BJ (cell line): ENCODE results near the gene DR1. TPM values are rescaled to one million over a fixed set of nuclear protein-coding genes. Genes with fewer than 3 reads are reported as not detected.

Experiments used
- CTCF ChIA-PET: fragments of 350-600 bp; formaldehyde crosslinking; extraction: SDS; loops from one replicate; lab custom pipeline; 2021; ENCODE audit warnings: antibody characterized with exemption, inconsistent platforms; lab: Yijun Ruan, JAX
- POLR2A ChIA-PET: fragments of 300-600 bp; sonication (Branson Sonifier 250); formaldehyde crosslinking; extraction: SDS; loops from one replicate; lab custom pipeline; 2021; ENCODE audit warnings: antibody characterized with exemption; lab: Charles Lee
- DNase-seq: peaks from one replicate; pipeline ENCODE4 v3.0.0-alpha.2; 2011; ENCODE audit warnings: low read depth
- H3K27me3 ChIP-seq: 2 replicates; pipeline ENCODE4 v1.6.0; 2011; ENCODE audit warnings: low read length; ENCODE audit not compliant: control insufficient read depth, insufficient read depth
- H3K36me3 ChIP-seq: 2 replicates; pipeline ENCODE4 v1.5.1; 2011; ENCODE audit warnings: low read length; ENCODE audit not compliant: control insufficient read depth, insufficient read depth
- H3K4me3 ChIP-seq: 2 replicates; pipeline ENCODE4 v1.5.1; 2011; ENCODE audit warnings: low read depth, mild to moderate bottlenecking, control low read depth, low read length
- polyA plus RNA-seq: library from polyadenylated mRNA; depleted of rRNA; stranded (reverse); fragments of >200 nt; gene quantifications from 2 replicates; pipeline ENCODE4 v1.2.3, GENCODE V29; 2011
- TF ChIP-seq, protein P1 (sequence below): IDR thresholded peaks from 2 replicates; pipeline ENCODE4 v1.5.1; 2011; ENCODE audit warnings: low read depth, mild to moderate bottlenecking, control low read depth, inconsistent platforms, low read length, moderate library complexity; ENCODE audit not compliant: insufficient read depth

The DR1 gene
- polyA plus RNA-seq, 1 experiment, result 23.3 TPM

DNA sequence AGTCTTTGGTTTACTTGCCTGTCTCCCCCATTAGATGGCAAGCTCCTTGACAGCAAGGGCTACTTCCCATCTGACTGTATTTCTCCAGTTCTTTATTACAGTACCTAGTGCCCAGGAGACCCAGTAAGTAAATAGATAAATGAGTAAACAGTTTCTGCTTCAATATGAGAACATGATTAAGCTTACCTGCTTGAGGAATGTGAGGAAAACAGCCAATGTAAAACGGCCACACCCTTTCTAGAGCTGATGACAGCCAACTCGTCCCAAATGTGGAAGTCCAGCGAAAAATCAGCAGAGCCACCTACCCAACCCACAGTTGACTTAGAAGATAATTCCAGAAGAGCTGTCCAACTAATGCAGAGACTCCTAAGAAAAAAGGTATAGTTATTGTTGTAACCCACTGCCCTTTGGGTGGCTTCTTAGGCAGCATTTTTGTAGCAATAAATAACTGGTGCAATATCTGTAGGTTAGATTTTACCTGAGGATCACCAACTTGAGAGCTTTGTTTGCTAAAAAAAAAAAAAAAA lies 6.5 kb upstream of the DR1 start:
- TF ChIP-seq, protein P1, sequence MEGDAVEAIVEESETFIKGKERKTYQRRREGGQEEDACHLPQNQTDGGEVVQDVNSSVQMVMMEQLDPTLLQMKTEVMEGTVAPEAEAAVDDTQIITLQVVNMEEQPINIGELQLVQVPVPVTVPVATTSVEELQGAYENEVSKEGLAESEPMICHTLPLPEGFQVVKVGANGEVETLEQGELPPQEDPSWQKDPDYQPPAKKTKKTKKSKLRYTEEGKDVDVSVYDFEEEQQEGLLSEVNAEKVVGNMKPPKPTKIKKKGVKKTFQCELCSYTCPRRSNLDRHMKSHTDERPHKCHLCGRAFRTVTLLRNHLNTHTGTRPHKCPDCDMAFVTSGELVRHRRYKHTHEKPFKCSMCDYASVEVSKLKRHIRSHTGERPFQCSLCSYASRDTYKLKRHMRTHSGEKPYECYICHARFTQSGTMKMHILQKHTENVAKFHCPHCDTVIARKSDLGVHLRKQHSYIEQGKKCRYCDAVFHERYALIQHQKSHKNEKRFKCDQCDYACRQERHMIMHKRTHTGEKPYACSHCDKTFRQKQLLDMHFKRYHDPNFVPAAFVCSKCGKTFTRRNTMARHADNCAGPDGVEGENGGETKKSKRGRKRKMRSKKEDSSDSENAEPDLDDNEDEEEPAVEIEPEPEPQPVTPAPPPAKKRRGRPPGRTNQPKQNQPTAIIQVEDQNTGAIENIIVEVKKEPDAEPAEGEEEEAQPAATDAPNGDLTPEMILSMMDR, result no peak
- POLR2A ChIA-PET, result interaction anchor here (0.6 kb wide), 1 partner anchor 570 kb away, joined by 4 read pairs; the partner anchor contains the start of gene GCLM
- Histone ChIP-seq H3K36me3 (no peaks in the 10 kb centered on the region), H3K4me3 (no peak overlapping the region), H3K27me3 (no peaks in the 10 kb centered on the region)
- DNase-seq, result no peak
- CTCF ChIA-PET, result interaction anchor here (2.6 kb wide), 1 partner anchor 35 kb away, joined by 9 read pairs; no protein-coding TSS in a partner anchor

DNA sequence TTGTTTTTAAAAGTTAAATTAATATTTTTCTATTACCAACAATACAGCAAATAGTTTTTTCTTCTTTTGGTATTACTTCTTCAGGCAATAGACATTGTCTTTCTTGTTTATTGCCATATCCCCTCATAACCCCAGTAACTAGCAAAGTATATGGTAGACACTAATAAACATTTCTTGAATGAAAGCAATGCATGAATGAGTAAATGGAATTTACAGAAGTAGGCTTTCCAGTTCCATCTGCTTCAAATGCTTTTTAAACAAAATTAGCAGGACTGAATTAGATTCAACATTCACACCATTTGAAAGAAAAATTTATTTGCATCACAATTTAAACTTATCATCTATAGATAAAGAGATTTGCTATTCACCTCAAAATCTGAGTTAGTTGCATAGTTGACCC lies 5.6 kb upstream of the DR1 start:
- H3K36me3 ChIP-seq, result no peaks in the 10 kb centered on the region
- DNase-seq, result no peak
- TF ChIP-seq, protein P1, result no peak
- H3K4me3 ChIP-seq, result no peak overlapping the region
- POLR2A ChIA-PET, result no interaction called here
- no peaks in the 10 kb centered on the region for H3K27me3 ChIP-seq
- CTCF ChIA-PET, result no interaction called here

DNA sequence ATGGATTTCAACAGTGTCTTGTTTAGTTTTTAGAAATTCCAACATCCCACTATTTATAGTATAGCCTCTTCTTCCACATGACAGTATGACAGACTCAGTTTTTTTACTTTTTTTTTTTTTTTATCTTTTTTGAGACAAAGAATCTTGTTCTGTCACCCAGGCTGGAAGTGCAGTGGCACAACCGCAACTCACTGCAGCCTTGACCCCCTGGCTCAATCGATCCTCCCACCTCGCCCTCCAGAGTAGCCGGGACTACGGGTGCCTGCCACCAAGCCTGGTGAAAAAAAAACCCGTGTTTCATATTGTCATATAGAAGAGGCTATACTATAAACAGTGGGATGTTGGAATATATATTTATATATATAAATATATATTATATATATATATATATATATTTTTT lies 1.2 kb upstream of the DR1 start:
- DNase-seq, result no peak
- ChIA-PET CTCF (no interaction called here), POLR2A (no interaction called here)
- no peaks in the 10 kb centered on the region for H3K36me3 ChIP-seq
- no peaks in the 10 kb centered on the region for H3K27me3 ChIP-seq
- no peak overlapping the region for H3K4me3 ChIP-seq
- TF ChIP-seq, protein P1, result no peak

DNA sequence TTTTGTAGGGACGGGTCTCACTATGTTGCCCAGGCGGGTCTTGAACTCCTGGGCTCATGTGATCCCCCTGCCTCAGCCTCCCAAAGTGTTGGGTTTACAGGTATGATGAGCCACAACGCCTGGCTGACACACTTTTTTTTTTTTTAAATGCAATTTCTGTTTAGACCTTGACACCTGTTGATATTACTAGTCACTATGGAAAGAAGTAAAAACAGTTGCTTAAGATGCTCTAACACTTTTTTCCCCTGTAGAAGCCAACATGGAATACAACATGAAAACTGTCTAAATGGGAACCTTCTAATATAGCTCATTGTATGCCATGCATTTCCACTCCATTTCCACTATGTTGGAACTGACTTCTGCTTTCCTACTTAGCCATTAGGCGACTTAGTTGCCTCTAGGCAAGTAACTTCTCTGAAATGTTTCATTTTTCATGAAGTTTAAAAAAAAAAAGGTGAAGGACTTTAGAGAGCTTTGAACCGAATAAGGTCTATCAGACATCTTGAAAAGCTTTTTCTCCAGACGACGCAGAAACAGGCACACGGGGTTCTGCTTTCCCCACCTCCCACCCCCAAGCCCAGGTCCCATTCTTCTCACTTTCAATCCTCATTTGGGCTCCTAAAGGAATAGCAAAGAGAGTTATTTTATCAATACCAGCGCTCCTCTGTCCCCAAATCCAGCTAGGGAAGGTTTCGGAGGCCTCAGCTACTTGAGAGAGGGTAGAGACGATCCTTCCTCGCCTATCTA lies 648 bp upstream of the DR1 start:
- TF ChIP-seq, protein P1, result no peak
- H3K36me3 ChIP-seq, result no peaks in the 10 kb centered on the region
- H3K27me3 ChIP-seq, result no peaks in the 10 kb centered on the region
- ChIA-PET CTCF (interaction anchor here (1.1 kb wide), 1 partner anchor 9 kb away, joined by 3 read pairs; no protein-coding TSS in a partner anchor), POLR2A (interaction anchor here (0.5 to 0.7 kb wide), 2 partner anchors 25 to 512 kb away, joined by 3 to 5 read pairs; no protein-coding TSS in a partner anchor)
- DNase-seq, result no peak
- peak overlapping the region; percentile 93 for H3K4me3 ChIP-seq

DNA sequence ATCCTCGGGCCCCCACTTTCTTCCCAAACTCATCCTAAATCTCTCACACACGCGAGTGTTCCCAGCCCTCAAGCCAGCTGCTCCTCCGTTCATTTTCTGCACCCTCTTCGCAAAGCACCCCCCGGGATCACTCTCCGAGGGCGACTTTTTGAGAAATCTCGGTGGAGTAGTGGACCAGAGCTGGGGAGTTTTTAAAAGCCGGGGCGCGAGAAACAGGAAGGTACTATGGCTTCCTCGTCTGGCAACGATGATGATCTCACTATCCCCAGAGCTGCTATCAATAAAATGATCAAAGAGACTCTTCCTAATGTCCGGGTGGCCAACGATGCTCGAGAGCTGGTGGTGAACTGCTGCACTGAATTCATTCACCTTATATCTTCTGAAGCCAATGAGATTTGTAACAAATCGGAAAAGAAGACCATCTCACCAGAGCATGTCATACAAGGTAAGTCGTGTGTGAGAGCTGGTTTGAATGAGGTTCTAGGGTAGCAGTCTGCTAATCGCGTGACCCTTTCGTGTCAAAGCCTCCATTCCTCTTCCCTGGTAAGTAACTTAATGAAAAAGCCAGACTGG lies 800 bp downstream of the DR1 start:
- ChIA-PET CTCF (interaction anchor here (1.1 kb wide), 2 partner anchors 11 to 42 kb away, joined by 3 read pairs; no protein-coding TSS in a partner anchor), POLR2A (no interaction called here)
- H3K4me3 ChIP-seq, result peak overlapping the region; percentile 93
- TF ChIP-seq, protein P1, result no peak
- no peaks in the 10 kb centered on the region for H3K27me3 ChIP-seq
- no peak for DNase-seq
- H3K36me3 ChIP-seq, result no peaks in the 10 kb centered on the region
